NCI-H774 (cell line): ENCODE data around the gene PIAS4.

Source experiments
- DNase-seq: peaks from one replicate; lab custom pipeline; 2025; lab: John Stamatoyannopoulos, UW

Gene PIAS4

GRCh38 chr19:4042731-4043082 lies 35.2 kb downstream of the PIAS4 start:
- DNase-seq, result no peak

DNA sequence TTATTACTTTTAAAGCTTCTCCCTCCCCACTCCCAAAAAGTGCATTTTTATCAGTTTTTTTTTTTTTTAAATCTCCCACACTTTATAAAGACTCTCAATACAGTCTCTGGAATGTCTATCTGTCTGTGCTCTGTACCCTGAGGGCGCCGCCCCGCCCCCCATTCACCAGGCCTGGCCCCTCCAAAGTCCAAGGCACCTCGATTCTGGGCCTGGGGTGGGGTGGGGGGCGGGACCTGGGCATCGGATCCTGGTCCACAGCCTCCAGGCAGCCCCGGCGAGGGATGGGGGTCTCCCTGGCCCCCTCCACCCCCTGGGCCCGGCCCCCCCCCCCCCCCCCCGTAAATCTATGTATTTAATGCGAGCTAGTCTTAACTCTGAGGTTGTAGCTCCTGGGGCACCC lies 35.9 kb downstream of the PIAS4 start:
- no peak for DNase-seq

DNA sequence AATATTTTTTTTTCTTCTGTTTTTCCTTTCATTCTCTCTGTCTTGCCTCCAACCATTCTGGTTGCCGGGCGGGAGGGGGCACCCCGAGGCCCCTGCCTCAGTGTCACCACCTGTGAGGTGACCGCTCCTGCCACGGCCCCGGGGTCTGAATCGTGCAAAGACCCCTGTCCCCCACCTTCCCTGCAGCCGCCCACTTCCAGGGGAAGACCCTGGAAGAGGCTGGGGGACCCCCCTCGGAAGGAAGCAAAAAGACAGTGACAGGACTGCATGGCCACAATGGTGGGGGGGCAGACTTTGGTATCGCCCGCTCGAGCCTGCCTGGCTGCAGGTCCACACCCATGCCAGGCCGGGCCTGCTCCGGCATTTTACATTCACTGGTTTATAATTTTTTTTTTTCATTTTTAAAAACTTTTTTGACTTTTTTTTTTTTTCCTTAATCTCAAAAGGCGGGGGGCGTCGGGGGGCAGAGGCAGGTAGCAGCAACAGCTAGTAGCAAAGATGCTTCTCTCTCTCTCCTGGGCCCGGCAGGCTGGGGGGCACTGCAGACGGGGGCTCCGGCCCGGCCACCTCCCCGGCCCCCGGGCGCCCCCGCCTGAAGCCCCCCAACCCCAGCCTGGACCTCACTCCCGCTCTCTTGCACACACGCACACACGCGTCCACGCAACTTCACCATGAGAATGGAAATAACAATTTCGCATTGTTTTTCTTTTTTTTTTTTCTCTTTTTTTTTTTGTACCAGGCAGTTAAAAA lies 36.6 kb downstream of the PIAS4 start:
- no peak for DNase-seq

- no peak for DNase-seq
Measured at GRCh38 chr19:4044990-4045465, 37.5 kb downstream of the PIAS4 start.

DNA sequence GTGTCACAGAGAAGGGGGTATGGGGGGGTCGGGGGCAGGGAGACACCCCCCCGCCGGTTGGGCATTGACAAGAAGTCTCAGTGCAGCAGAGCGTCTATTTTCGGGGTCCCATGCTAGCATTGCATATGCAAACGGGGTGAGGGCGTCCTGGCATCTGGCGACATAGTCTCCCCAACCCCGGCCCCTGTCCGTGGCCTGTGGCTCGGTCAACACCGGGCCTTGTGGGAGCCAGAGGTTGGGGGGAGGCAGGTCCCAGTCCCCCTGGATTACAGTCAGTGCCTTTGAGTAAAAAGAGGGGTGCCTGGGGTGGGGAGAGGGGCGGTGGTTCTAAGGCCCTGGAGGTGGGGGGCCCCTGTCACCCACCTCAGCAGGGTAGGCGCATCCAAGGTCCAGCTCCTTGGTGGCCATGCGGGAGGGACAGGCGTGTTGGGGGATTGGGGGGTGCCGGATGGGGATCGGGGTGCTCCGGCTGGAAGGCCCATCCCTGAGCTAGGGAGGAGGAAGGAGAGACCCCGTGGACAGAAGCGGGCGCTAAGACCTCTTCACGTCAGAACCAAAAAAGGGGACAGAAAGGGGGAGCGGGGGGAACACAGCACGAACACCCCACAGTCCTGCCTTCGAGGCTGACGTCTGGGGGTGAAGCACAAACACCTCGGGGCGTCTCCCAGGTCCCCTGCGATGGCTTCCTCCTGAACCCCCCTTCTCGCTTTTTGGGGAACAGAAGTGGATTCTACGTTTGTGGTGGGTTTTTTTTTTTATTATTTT lies 38.2 kb downstream of the PIAS4 start:
- no peak for DNase-seq

GRCh38 chr19:4046362-4046691 lies 38.8 kb downstream of the PIAS4 start:
- DNase-seq, result no peak

DNA sequence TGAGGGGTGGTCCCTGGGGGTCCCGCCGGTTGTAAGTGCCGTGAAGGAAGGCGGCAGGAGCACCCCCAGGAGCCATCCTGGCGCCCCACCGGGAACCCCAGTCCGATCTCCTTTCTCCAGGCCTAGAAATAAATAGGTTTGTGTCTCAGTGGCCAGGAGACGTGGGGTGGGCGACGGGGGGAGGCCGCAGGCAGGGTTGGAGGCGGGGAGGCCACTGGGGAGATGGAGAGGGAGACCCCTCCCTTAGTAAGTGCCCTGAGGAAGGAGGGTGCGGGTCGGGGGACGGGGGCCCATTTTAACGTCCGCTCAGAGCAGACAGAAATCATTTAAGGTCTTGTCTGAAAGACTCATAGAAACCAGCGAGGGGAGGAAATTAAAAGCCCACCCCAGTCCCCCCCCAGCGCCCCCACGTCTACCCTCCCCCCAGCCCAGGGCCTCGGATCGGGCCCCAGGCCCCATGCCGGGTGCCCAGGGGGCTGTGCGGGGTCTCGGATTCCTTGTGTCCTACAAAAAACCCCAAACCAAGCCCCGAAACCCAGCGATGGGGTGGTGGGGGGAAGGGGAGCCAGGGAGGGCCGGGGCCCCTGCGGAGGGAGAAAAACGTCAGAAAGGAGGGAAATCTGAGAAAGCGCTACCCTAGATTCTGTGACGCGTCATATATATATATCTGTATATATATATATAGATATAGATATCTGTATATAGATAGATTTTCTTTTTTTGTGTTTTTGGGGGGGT lies 39.6 kb downstream of the PIAS4 start:
- no peak for DNase-seq

DNA sequence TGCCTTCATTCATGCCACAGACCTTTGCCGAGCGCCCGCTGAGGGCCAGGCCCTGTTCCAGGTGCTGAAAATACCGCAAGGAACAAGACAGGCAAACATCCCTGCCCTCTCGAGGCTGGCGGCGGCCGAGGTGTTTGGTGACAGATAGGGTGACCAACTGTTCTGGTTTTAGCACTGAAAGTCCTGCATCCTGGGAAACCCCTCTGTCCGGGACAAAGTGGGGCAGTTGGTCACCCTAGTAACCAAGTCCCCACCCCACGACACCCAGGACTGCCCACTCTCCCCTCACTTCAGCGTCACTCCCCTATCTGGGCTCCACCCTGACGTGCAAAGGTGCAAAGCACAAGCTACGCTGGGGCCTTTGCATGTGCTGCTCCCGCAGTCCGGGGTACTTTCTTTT lies 41.9 kb downstream of the PIAS4 start:
- DNase-seq, result no peak

DNA sequence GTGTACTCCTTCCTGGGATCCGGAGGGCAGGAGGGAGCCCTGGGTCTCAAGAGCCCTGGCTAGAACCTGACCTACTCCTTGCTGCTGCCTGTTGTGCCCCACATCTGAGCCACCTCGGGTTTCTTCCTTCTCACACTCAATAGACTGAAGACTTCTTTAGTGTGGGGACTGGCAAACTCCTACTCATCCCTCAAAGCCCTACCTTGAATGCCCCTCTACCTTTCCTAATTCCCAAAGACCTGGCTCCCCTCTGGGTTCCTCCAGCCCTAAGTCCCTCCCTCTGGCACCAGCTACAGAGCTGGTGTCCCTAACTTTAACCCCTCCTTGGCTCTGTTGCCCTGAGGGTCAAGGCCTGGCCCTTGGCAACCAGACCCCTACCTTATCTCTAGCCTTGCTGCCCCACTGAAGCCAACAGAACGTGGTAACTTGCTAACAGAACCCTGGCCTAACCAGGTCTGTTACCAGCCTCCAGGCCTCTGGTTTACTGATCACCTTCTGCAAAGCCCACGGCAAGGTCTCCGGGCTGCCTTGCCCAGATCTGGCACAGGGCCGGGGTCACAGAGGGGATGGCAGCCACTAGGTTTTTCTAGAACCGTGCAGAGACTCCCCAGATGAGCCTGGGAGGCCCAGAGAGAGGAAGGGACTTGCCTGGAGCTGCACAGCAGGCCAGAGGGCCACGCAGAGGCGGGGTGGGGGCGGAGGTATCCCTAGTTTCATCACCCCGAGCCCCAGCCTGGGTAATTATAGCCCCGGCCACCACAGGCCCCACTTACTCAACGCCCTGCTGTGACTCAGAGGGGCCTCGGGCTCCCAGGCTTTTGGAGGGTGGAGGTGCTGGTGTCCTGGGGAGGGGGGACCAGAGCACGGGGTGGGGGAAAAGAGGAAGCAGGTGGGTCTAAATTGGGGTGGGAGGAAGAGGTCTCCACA lies 43.9 kb downstream of the PIAS4 start:
- no peak for DNase-seq

DNA sequence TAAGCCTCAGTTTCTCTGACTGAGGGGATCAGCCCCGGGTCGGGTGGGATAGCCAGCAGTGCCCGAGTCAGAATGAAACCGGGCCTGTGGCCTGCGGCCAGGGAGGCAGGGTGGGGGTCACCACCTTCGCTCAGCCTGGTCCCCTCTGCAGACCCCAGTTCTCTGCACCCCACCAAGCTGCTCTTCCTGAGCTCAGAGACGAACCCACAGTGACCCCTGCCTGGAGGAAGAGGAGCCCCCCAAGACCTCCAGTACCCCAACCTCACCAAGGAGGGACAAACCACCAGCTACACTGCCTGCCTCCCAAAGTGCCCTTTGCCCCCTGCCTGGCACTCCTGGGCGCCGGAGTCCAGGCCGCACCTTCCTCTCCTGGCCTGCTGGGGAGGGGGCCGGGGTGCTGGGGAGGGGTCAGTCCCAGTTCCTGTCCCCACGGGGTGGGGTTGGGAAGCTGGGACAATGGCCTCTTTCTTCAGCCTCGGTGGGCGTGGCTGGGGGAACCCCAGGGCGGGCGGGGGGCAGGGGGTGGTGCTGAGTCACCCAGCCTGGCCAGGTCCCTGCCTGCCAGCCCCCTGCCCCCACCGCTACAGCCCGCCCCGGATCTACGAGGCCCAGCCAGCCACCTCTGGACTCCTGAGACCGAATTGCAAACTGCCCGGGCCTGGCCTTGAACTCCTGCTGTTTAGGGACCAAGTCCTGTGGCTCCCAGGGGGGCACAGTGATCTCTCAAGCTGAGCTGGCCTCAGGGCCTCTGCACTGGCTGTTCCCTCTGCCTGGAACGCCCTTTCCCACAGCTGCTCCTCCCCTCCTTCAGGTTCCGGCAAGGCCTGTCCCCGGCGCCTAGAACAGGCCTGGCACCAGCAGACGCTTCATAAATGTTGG lies 44.8 kb downstream of the PIAS4 start:
- DNase-seq, result no peak

DNA sequence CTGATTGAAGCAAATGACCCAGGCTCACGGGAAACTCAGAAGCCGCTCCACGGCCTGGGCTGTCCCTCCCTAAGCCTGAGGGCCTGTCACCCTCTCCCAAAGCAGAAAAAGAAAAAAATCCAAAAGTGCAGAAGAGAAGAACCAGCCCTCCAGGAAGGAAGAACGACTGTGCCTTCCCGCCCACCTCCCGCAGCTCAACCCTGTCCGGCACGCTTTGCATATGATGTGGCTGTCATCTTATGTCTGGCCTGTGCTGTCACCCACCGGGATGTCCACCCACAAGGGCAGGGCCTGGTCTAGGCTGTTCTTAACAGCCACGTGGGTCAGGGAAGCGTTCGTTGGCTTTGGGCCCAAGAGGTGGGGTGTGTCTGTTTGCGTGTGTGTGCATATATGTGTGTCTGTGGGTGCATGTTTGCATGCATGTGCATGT lies 45.5 kb downstream of the PIAS4 start:
- DNase-seq, result no peak

DNA sequence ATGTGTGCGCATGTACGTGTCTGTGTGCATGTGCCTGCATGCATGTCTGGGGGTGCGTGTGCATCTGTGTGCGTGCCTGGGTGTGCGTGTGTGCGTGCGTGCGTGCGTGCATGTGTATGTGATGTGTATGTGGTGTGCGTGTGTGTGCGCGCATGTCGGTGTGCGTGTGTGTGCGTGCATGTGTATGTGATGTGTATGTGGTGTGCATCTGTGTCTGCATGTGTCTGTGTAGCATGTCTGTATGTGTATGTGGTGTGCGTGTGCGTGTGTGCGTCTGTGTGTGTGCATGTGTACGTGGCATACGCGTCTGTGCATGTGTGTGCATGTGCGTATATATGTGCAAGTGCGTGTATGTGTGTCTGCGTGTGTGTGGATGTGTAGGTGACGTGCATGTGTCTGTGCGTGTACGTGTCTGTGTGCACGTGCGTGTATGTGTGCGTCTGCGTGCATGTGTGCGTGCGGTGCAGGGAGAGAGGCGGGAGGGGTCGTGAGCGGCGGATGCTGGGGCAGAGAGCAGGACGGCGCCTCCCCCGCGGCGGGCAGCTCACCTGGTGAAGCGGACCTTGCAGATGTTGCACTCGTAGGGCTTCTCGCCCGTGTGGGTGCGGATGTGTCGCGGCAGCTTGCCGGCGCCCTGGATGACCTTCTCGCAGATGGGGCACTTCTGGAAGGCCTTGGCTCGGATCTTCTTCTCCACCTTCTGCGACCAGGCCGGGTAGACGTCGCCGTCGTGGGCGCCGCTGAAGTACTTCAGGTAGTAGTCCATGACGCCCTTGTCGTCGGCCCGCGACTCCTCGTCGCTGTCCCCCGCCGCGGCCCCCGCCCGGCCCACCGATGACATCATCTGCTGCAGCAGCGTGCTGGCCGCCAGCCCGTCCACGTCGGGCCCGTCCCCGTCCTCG lies 46.1 kb downstream of the PIAS4 start:
- no peak for DNase-seq

DNA sequence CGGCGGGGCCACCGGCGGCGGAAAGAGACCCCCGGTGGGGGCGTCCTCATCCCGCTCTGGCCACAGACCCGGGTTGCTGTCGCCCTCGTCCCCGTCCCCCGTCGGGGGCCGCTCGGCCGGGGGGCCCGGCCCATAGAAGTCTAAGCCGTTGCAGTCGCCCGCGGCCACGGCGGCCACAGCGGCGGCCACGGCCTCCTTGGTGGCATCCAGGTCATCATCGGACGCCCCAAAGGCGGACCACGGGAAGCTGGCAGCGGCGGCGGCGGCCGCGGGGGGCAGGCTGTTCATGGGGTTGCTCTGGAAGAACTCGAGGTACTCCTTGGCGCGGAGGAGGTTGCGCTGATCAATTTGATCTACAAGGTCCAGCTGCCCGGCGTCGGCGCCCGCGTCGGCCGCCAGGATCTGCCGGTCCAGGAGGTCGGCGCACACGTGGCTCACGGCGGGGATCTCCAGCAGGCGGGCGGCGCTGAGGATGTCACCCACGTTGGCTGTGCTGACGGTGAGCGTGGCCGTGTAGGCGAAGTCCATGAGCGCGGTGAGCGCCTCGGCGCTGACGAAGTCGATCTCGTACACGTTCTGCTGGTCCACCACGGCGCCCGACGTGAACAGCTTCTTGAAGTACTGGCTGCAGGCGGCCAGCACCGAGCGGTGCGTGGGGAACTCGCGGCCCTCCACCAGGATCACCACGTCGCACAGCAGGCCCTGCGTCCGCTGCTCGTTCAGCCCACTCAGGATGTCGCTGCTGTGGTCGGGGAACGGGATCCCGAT lies 47.1 kb downstream of the PIAS4 start:
- no peak for DNase-seq

DNA sequence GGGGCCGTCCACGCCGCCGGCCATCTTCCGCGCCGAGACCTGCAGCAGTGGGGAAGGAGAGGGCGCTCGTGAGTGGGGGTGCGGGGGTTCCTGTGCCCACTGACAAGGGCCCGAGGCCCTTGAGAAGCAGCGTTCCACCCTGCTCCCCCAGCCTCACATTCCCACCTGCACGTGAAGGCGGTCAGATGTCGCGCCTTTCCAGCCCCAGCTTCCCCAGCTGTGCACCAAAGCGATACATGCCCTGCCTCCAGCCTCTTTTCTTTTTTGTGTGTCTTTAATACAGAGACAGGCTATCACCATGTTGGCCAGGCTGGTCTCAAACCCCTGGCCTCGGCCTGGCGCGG lies 47.6 kb downstream of the PIAS4 start:
- no peak for DNase-seq

DNA sequence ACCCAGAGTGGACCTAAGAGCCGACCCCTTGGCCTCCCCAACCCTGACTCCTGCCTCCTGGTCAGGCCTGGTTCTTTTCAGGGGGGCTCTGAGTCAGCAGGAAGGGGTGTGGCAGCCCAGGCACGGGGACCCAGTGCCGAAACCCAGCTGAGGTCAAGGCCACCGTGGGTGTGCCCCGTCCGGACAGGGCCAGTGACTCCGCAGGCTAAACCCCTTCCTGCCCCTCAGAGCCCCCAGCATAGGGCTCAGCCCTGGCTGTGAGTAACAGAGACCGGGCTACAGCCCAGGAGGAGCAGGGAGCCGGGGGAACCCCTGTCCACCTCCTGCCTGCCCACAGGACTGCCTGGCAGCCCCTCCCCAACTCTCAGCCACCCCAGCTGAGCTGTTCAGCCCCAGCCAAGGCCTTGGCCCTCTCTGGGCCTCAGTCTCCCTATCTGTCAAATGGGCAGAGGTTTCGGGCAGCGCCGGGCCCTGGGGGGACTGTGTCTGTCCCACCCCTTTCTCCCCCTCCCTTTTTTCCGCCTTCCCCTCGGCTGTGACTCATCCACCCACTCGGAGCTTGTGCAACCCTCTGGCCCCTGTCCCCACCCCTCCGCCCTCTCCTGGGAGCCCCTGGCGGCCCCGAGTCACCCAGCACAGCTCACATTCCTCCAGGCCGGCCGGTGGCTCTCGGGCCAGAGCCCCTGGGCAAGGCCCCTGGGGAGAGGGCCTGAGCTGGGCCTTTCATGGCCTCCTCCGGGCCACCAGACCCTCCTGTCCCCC lies 50.6 kb downstream of the PIAS4 start:
- DNase-seq, result no peak

GRCh38 chr19:4058693-4059452 lies 51.3 kb downstream of the PIAS4 start:
- no peak for DNase-seq

DNA sequence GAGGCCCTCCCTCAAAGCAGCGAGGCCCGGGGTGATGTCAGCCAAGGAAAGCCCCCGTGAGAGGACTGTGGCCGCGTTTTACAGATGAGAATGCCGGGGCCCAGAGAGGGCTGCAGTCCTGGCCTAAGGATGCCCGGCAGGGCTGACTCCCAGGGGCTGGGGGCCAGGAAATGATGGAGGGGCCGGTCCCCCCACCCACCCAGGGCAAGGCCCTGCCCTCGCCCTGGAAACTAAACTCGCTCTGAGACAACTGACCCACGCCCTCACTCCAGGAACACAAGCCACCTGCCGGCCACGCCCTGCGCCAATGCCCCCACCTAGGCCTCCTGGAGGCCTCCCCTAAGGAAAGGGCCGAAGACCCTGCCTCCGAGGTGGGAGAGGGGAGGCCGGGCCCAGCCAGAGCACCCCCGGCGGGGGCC lies 51.9 kb downstream of the PIAS4 start:
- no peak for DNase-seq
